ENCODE measurements around the gene CAMK1.

- TF ChIP-seq, protein P1, sequence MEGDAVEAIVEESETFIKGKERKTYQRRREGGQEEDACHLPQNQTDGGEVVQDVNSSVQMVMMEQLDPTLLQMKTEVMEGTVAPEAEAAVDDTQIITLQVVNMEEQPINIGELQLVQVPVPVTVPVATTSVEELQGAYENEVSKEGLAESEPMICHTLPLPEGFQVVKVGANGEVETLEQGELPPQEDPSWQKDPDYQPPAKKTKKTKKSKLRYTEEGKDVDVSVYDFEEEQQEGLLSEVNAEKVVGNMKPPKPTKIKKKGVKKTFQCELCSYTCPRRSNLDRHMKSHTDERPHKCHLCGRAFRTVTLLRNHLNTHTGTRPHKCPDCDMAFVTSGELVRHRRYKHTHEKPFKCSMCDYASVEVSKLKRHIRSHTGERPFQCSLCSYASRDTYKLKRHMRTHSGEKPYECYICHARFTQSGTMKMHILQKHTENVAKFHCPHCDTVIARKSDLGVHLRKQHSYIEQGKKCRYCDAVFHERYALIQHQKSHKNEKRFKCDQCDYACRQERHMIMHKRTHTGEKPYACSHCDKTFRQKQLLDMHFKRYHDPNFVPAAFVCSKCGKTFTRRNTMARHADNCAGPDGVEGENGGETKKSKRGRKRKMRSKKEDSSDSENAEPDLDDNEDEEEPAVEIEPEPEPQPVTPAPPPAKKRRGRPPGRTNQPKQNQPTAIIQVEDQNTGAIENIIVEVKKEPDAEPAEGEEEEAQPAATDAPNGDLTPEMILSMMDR (IDR thresholded peaks at IDR 0.05): no peak
- TF ChIP-seq POLR2AphosphoS5 (IDR thresholded peaks at IDR 0.05; ENCODE audit: insufficient read depth in 1 of 2, low read depth in 1 of 2): no peak
Observed at GRCh38 chr3:9808345-9809037, 38.7 kb upstream of the CAMK1 start.
